Stomach (tissue), 4 donors: ENCODE results near the gene WDR26.

Experiments used
- CTCF ChIP-seq, 7 experiments: fragments of 450-650 bp in 4 of 7; fragments of 200-600 bp in 3 of 7; sonication (generic) in 3 of 7; IDR thresholded peaks; one replicate each; pipeline ENCODE4 v1.5.1; 2016 to 2019; ENCODE audit warnings: antibody characterized with exemption in 7 of 7, control low read depth in 2 of 7, mild to moderate bottlenecking in 1 of 7
- EP300 ChIP-seq: sonication (generic); formaldehyde crosslinking; IDR thresholded peaks from one replicate; pipeline ENCODE4 v1.6.1; 2017; ENCODE audit warnings: antibody characterized with exemption
- POLR2A ChIP-seq, 4 donors: fragments of 450-650 bp; IDR thresholded peaks; one replicate each; pipeline ENCODE4 v1.6.1; 2016; ENCODE audit warnings: antibody characterized with exemption in 4 of 4, control low read depth in 2 of 4, mild to moderate bottlenecking in 1 of 4, moderate library complexity in 1 of 4
- POLR2AphosphoS5 ChIP-seq, 3 donors: sonication (generic); formaldehyde crosslinking; IDR thresholded peaks; one replicate each; pipeline ENCODE4 v1.6.1; 2016; ENCODE audit warnings: antibody characterized with exemption in 3 of 3

DNA sequence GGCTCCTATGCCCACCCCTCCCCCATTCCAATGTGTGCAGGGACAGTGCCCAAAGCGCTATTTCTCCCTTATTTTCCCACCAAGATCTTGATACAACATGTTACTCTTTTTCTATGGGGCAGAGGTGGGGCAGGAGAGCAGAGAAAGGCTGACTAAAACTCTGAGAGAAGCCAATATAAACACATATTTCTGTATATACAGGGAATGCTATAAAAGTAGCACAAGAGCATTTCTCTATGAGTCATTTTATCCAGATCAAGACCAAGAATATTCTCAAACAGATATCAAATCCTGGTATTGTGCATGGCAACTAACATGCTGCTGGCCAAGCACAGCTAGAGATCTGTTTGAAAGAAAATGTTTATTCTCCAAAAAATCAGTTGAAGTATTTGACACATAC lies 7.3 kb downstream of the WDR26 start:
- TF ChIP-seq EP300 (no peak), POLR2AphosphoS5 (IDR thresholded peaks at IDR 0.05) (no peak), CTCF (IDR thresholded peaks at IDR 0.05) (no peak), POLR2A (IDR thresholded peaks at IDR 0.05) (no peak)
